K562 (cell line): ENCODE results near the gene APC2. TPM values are rescaled to one million over a fixed set of nuclear protein-coding genes. Genes with fewer than 3 reads are reported as not detected.
A peak's percentile ranks its signal among the peaks of the same experiment; 100 is the strongest.

ENCODE experiments used
- ELF2 ChIP-seq: fragments of 250-450 bp; sonication (Bioruptor Pico); IDR thresholded peaks from 2 replicates; pipeline ENCODE4 v1.5.0; 2021; ENCODE audit warnings: mild to moderate bottlenecking
- FOS ChIP-seq: IDR thresholded peaks from 3 replicates; pipeline ENCODE4 v1.6.1; 2011; ENCODE audit not compliant: insufficient read length; ENCODE audit errors: extremely low read depth
- MAFF ChIP-seq: IDR thresholded peaks from 2 replicates; pipeline ENCODE4 v1.6.1; 2012; ENCODE audit warnings: low read length, improper control_type of control experiment
- STAT5A ChIP-seq: IDR thresholded peaks from 2 replicates; pipeline ENCODE4 v1.6.1; 2012; ENCODE audit warnings: low read length, inconsistent platforms, borderline replicate concordance
- ZC3H11A ChIP-seq: IDR thresholded peaks from 2 replicates; pipeline ENCODE4 v1.6.1; 2012; ENCODE audit warnings: low read depth, low read length, improper control_type of control experiment
- ZNF324 ChIP-seq: fragments of 250-450 bp; sonication (Bioruptor Pico); IDR thresholded peaks from 2 replicates; pipeline ENCODE4 v1.4.0; 2020; ENCODE audit warnings: mild to moderate bottlenecking
- ZNF75A ChIP-seq: fragments of 450-650 bp; formaldehyde crosslinking; IDR thresholded peaks from 2 replicates; pipeline ENCODE4 v1.4.0; 2020; ENCODE audit warnings: mild to moderate bottlenecking
- polyA plus RNA-seq, 8 experiments: library from polyadenylated mRNA; depleted of rRNA in 4 of 8; stranded (reverse) in 5 of 8; unstranded in 3 of 8; fragments of >200 nt; fragmentation: Nextera tagmentation in 2 of 8; fragmentation: Illumina TruSeq in 1 of 8; extraction: Ambion mirVana in 2 of 8; extraction: Trizol in 1 of 8; gene quantifications; 2 replicates each; pipeline versions ENCODE4 v1.2.1 to v1.2.3, GENCODE V29; 2011 to 2014; ENCODE audit warnings: inconsistent platforms in 1 of 8, missing spikeins in 1 of 8
- total RNA-seq, 7 experiments: library from RNA; depleted of rRNA in 6 of 7; stranded (reverse); fragments of >200 nt in 6 of 7; fragmentation: Illumina TruSeq in 2 of 7; extraction: Trizol in 2 of 7; gene quantifications; 2 replicates each; pipeline versions ENCODE4 v1.2.1 to v1.2.3, GENCODE V29; 2011 to 2021; ENCODE audit warnings: low replicate concordance in 1 of 7
- TF ChIP-seq, protein P1 (sequence below): sonication (generic); formaldehyde crosslinking; IDR thresholded peaks from 2 replicates; pipeline ENCODE4 v1.8.1; 2023; ENCODE audit warnings: mild to moderate bottlenecking, missing genetic modification reagents
- TF ChIP-seq, protein P2 (sequence below): sonication (generic); formaldehyde crosslinking; IDR thresholded peaks from 2 replicates; pipeline ENCODE4 v1.4.0; 2020; ENCODE audit warnings: mild to moderate bottlenecking, missing genetic modification reagents
- TF ChIP-seq, protein P3 (sequence below), 2 experiments: IDR thresholded peaks; 2 replicates each; pipeline ENCODE4 v1.6.1; 2012; ENCODE audit warnings: improper control_type of control experiment in 2 of 2, low read depth in 2 of 2, low read length in 2 of 2, borderline replicate concordance in 1 of 2
- TF ChIP-seq, protein P4 (sequence below), 2 experiments: IDR thresholded peaks; 2 replicates each; pipeline ENCODE4 v1.6.1; 2011; ENCODE audit warnings: borderline replicate concordance in 1 of 2, control low read depth in 1 of 2, low read depth in 1 of 2, low read length in 1 of 2, mild to moderate bottlenecking in 1 of 2, mixed read lengths in 1 of 2, moderate library complexity in 1 of 2; ENCODE audit not compliant: insufficient read depth in 1 of 2, insufficient read length in 1 of 2, poor library complexity in 1 of 2, severe bottlenecking in 1 of 2; ENCODE audit errors: extremely low read depth in 1 of 2
- TF ChIP-seq, protein P5 (sequence below): sonication (generic); IDR thresholded peaks from 2 replicates; pipeline ENCODE4 v1.6.1; 2016
- TF ChIP-seq, protein P6 (sequence below): sonication (generic); formaldehyde crosslinking; IDR thresholded peaks from 2 replicates; pipeline ENCODE4 v1.8.1; 2023; ENCODE audit warnings: mild to moderate bottlenecking, missing genetic modification reagents, moderate library complexity
- TF ChIP-seq, protein P7 (sequence below): fragments of 250-450 bp; sonication (Bioruptor Pico); IDR thresholded peaks from 2 replicates; pipeline ENCODE4 v1.8.0; 2022; ENCODE audit warnings: moderate library complexity, mild to moderate bottlenecking, inconsistent platforms

Gene APC2
- total and polyA plus RNA-seq, 9 of the 15 experiments (the other 6 are each of a cell fraction or from before 2014, with no cell fraction given) = 0.01 to 0.40 (median 0.05) TPM; not detected in 3

DNA sequence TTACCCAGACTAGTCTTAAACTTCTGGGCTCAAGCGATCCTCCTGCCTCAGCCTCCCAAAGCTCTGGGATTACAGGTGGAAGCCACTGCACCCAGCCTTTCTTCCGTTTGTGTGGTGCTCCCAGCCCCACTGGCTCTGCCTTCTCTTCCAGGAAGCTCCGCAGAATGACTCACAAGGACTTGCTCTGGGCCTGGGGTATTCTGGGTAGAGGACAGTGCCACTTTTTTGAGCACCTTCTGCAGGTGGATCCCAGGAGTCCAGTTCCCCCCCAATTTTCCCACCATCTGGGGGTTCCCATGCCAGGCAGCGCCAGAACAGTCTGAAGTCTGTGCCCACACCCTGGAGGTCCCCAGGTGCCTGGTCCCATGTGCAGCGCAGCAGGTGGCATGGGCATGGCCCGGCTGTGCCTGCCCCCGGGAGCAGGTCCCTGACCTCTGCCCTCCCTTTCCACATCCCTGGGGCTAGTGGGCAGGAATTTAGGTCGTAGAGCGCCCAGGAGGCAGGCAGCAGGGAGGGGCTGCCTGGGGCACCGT, 42.6 kb downstream of the APC2 start (continued):
- TF ChIP-seq, protein P1, sequence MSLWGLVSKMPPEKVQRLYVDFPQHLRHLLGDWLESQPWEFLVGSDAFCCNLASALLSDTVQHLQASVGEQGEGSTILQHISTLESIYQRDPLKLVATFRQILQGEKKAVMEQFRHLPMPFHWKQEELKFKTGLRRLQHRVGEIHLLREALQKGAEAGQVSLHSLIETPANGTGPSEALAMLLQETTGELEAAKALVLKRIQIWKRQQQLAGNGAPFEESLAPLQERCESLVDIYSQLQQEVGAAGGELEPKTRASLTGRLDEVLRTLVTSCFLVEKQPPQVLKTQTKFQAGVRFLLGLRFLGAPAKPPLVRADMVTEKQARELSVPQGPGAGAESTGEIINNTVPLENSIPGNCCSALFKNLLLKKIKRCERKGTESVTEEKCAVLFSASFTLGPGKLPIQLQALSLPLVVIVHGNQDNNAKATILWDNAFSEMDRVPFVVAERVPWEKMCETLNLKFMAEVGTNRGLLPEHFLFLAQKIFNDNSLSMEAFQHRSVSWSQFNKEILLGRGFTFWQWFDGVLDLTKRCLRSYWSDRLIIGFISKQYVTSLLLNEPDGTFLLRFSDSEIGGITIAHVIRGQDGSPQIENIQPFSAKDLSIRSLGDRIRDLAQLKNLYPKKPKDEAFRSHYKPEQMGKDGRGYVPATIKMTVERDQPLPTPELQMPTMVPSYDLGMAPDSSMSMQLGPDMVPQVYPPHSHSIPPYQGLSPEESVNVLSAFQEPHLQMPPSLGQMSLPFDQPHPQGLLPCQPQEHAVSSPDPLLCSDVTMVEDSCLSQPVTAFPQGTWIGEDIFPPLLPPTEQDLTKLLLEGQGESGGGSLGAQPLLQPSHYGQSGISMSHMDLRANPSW (CRISPR knock-in tag) = no peak
- no peak for TF ChIP-seq ZC3H11A
- TF ChIP-seq MAFF = no peak
- TF ChIP-seq, protein P2, sequence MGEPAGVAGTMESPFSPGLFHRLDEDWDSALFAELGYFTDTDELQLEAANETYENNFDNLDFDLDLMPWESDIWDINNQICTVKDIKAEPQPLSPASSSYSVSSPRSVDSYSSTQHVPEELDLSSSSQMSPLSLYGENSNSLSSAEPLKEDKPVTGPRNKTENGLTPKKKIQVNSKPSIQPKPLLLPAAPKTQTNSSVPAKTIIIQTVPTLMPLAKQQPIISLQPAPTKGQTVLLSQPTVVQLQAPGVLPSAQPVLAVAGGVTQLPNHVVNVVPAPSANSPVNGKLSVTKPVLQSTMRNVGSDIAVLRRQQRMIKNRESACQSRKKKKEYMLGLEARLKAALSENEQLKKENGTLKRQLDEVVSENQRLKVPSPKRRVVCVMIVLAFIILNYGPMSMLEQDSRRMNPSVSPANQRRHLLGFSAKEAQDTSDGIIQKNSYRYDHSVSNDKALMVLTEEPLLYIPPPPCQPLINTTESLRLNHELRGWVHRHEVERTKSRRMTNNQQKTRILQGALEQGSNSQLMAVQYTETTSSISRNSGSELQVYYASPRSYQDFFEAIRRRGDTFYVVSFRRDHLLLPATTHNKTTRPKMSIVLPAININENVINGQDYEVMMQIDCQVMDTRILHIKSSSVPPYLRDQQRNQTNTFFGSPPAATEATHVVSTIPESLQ (CRISPR knock-in tag) = no peak
- TF ChIP-seq, protein P3, sequence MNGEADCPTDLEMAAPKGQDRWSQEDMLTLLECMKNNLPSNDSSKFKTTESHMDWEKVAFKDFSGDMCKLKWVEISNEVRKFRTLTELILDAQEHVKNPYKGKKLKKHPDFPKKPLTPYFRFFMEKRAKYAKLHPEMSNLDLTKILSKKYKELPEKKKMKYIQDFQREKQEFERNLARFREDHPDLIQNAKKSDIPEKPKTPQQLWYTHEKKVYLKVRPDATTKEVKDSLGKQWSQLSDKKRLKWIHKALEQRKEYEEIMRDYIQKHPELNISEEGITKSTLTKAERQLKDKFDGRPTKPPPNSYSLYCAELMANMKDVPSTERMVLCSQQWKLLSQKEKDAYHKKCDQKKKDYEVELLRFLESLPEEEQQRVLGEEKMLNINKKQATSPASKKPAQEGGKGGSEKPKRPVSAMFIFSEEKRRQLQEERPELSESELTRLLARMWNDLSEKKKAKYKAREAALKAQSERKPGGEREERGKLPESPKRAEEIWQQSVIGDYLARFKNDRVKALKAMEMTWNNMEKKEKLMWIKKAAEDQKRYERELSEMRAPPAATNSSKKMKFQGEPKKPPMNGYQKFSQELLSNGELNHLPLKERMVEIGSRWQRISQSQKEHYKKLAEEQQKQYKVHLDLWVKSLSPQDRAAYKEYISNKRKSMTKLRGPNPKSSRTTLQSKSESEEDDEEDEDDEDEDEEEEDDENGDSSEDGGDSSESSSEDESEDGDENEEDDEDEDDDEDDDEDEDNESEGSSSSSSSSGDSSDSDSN (IDR thresholded peaks at IDR 0.05; ENCODE audit: borderline replicate concordance in 1 of 2, low read depth in 2 of 2, low read length in 2 of 2) = 0 out of 4 replicates have a peak, but pooled peaks of 1 of the 2 experiments have one; percentile 47
- TF ChIP-seq ZNF324 (CRISPR knock-in tag) = no peak
- no peak for TF ChIP-seq FOS
- TF ChIP-seq STAT5A = no peak
- TF ChIP-seq, protein P4, sequence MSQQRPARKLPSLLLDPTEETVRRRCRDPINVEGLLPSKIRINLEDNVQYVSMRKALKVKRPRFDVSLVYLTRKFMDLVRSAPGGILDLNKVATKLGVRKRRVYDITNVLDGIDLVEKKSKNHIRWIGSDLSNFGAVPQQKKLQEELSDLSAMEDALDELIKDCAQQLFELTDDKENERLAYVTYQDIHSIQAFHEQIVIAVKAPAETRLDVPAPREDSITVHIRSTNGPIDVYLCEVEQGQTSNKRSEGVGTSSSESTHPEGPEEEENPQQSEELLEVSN (IDR thresholded peaks at IDR 0.05; ENCODE audit: borderline replicate concordance in 1 of 2, extremely low read depth in 1 of 2, insufficient read depth in 1 of 2, insufficient read length in 1 of 2, low read depth in 1 of 2, low read length in 1 of 2, poor library complexity in 1 of 2, severe bottlenecking in 1 of 2) = peak in 1 of 2 experiments; percentile 5
- TF ChIP-seq ZNF75A (CRISPR knock-in tag) = no peak
- TF ChIP-seq, protein P5, sequence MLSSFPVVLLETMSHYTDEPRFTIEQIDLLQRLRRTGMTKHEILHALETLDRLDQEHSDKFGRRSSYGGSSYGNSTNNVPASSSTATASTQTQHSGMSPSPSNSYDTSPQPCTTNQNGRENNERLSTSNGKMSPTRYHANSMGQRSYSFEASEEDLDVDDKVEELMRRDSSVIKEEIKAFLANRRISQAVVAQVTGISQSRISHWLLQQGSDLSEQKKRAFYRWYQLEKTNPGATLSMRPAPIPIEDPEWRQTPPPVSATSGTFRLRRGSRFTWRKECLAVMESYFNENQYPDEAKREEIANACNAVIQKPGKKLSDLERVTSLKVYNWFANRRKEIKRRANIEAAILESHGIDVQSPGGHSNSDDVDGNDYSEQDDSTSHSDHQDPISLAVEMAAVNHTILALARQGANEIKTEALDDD = no peak
- TF ChIP-seq, protein P6, sequence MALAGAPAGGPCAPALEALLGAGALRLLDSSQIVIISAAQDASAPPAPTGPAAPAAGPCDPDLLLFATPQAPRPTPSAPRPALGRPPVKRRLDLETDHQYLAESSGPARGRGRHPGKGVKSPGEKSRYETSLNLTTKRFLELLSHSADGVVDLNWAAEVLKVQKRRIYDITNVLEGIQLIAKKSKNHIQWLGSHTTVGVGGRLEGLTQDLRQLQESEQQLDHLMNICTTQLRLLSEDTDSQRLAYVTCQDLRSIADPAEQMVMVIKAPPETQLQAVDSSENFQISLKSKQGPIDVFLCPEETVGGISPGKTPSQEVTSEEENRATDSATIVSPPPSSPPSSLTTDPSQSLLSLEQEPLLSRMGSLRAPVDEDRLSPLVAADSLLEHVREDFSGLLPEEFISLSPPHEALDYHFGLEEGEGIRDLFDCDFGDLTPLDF (CRISPR knock-in tag) = no peak
- TF ChIP-seq ELF2 (CRISPR knock-in tag) = no peak
- TF ChIP-seq, protein P7, sequence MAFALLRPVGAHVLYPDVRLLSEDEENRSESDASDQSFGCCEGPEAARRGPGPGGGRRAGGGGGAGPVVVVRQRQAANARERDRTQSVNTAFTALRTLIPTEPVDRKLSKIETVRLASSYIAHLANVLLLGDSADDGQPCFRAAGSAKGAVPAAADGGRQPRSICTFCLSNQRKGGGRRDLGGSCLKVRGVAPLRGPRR = no peak
